NCI-H2196 treated with DMSO at 0.1 percent for 48 hours (cell line): ENCODE measurements around the gene PCBP3.
A peak's percentile ranks its signal among the peaks of the same experiment; 100 is the strongest.

Experiments
- DNase-seq: peaks from one replicate; lab custom pipeline; 2025; ENCODE audit not compliant: unreplicated experiment; lab: John Stamatoyannopoulos, UW

PCBP3 gene

DNA sequence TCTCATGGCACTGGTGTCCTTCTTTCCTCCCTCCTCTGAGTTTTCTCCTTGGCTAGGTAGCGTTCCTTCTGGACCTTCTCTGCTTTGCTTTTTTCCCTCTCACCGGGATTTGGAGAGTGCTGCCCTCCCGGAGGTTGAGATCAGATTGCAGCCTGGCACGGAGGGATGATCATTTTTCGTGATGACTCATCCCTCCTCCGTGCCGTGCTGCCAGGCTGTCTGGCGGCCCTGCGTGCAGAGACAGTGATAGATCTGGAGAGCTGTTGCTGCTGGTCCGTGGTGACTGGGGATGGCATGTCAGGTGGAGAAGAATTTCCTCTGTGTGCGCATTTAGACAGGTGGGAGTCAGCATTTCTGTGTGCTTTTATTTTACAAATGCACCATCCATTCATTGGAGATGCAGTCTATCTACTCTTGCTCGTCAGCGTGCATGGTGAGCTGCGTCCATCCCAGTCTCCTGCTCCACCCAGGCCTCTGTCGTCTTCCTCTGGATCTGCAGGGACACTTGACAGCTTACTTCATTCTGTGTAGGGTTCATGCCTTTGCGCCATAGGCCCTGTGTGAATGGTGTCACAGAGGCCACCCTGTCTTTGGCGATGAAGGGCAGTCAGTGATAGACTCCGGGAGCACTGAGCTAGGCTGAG lies 104.4 kb downstream of the PCBP3 start:
- DNase-seq: peak; percentile 70

DNA sequence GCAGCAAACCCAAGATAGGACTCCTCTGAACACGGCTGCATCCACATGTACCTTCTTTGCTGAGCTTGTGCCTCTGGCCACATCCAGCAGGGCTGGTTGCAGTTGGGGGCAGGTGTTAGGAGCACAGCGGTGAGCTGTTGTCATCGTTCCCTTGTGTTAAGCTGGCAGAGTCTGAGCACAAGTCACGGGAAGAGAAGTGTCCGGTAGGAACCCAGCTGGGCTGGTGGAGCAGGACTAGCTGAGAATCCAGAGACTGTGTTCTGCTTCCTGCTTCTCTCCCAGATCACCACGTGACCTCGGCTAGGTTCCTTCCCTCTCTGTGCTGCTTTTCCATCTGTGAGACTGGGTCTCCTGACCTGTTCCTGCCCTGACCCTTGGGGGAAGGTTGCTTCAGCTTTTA lies 105.1 kb downstream of the PCBP3 start:
- no peak for DNase-seq

DNA sequence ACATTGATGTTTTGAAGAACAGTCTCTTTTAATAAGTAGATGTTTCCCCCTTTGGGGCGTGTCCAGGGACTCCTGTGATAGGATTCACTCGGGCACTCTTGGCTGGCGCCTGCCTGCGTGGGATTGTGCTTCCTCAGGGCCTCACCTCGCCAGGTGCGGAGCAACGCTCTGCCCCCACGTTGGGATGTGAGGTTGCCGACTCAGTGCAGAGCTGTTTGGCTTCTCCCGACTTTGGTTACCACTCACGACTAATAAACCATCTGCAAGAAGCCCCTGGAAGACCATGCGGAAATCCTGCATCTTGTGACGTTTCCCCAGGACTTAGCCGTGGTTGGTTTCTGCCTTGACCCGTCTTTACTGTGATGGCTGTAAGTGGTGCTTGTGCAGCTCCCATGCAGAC lies 106.4 kb downstream of the PCBP3 start:
- DNase-seq: no peak

DNA sequence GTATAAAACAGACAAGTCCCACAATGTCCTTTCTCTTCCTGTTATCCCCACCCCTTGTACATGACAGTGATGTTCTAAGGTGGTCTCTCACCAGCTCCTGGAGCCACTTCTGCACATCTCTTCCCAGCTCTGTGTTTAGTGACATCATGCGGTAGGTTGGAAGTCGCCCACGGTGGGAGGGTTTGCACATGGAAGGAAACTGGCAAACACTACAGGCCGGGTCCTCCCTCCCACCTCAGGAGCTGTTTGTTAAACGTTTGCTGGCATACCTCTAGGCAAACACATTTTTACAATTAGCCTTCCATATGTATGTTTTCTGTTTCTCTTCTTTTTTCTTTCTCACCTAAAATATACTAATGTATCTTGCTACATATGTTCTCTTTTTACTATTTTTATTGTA lies 107.4 kb downstream of the PCBP3 start:
- no peak for DNase-seq

DNA sequence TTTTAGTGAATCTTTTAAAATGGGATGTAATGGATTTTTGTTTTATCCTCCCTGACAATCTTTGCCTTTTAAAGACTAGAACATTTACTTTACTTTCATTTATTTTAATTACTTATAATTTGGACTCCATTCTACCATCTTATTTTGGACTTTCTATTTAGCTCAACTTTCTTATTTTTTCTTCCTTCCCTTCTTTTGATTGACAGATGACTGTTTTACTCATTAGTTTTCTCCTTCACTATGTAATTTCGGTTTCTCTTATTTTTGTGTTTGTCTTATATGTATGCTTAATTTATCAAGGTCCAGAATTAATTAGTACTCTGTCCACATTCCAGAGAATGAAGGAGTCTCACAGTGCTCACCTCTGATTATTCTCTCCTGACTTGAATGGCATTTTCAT lies 109.9 kb downstream of the PCBP3 start:
- no peak for DNase-seq

DNA sequence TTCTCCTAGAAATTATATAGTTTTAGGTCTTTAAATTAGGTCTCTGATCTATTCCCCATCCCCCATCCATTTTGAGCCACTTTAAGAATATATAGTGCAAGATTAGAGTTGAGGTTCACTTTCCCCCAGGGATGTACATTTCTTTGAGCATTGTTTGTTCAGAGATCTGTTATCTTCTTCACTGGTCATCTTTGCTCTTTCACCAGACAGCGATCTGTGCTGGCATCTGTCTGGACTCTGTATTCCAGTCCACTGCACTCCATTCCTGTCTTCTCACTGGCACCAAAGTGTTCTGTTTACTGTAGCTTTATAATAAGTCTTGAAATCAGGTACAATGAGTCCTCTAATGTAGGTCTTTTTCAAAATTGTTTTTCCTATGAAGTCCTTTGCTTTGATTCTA lies 112.5 kb downstream of the PCBP3 start:
- DNase-seq: no peak

DNA sequence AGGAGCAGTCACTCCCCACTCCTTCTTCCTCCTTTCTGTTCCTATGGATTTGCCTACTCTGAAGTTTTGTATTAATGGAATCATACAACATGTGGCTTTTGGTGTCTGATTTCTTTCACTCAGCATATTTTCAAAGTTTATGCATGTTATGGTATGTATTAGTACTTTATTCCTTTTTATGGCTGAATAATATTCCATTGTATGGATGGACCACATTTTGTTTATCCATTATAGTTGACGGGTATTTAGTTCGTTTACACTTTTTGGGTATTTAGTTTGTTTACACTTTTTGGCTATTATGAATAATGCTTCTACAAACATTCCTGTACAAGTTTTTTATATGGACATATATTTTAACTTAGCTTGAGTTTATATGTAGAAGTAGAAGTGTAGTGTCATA lies 113.1 kb downstream of the PCBP3 start:
- no peak for DNase-seq

DNA sequence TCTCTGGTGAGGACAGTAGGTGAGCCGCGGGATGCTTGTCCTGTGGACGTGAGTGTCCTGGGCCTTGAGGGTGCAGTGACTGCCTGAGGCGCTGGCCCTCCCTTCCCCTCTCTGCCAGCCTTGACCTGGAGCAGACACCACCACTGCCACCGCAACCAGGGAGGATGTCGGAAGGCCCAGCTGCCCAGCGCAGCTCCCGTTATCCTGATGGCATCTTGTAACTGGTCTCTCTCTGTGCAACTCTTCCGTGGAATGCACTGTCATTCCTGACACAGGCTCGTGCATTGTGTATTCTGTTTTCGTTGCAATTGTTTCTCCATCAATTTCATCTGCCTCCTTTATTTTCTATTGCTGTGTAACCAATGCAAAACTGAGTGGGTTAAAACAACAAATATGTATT lies 118.2 kb downstream of the PCBP3 start:
- no peak for DNase-seq

DNA sequence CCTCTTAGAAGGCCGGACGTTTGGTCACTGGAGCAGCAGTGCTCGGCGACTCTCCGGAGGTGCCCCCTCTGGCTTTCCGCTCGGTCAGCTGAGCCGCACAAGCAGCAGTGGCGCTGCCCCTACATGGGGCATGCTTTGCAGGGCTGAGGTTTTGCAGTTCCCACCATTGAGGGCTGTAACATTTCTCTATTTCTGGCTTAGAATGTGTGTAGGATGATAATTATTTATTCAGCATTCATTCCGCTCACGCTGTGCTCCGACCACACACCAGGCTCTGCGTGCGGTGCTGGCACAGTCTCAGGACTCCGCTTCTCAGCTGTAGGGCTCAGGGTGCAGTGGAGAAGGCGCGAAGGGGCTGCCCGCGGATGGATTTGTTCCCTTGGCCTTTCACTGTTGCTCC lies 119.5 kb downstream of the PCBP3 start:
- DNase-seq: no peak

DNA sequence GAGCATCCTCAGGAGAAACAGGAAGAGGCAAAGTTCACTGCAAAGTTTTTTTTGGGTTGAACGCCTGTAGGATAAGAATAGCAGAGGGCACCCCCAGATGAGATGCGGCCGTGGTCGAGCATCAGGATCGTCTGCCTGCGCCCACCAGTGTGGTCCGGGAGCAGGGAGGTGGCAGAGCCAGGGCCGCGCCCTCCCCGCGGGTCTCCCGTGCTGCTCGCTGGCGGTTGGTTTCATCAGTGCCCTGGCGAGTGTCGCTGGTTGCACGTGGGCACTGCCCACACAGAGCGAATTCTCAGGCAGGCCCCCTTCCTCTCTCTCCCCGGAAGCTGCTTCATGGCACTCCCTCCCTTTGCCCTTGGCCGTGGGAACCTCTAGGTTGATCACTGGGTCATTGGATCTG lies 120.0 kb downstream of the PCBP3 start:
- DNase-seq: no peak

DNA sequence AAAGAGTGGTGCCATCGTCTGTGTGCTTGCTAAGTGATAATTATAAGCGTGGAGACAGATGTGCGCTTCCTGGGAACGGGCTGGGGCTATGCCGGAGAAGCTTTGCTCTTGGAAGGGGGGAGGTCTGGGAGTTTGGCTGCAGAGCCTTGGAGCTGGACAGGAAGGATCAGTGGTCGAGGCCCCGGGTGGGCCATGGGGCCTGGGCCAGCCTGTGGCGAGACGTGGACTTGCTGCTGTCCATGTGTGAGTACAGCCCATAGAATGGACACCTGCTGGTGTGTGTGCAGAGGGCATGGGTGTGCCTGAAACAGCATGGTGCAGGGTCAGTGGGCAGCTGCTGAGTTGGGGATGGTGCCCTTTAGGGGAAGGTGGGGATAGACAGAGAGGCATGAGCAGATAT lies 121.3 kb downstream of the PCBP3 start:
- no peak for DNase-seq

DNA sequence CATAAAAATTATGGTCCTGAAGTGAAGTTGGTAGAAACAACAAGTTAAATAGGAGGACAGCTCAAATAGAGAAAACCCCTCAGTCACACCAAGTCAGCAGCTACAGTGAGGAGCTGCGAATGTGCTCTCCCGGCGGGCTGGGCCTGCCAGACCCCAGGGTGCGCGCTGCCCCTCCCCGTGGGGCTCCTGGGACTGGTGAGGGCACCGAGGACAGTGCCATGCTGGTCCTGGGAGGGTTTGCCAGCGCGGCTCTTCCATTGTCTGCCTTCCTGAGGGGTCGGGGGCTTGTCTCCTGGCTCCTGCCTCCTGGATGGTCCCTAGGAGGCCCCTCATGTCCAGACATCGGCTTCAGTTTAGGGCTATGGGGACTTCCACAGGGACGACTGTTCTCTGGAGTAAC lies 121.8 kb downstream of the PCBP3 start:
- no peak for DNase-seq

DNA sequence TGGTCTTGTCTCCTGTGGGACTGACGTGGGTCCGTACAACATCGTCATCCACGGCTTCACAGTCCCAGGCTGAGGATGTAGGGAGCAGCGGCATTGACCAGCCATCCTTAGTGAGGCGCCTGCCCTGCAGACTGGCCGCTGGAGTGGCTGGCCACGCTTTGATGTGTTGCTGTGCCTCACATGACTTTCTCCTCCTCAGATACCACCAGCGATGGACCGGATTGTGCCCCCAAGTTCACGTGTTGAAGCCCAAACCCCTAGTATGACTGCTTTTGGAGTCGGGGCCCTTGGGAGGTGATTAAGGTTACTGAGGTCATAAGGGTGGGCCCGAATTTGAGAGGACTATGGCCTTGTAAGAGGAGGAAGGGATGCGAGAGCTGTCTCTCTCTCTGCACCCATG lies 122.5 kb downstream of the PCBP3 start:
- no peak for DNase-seq

DNA sequence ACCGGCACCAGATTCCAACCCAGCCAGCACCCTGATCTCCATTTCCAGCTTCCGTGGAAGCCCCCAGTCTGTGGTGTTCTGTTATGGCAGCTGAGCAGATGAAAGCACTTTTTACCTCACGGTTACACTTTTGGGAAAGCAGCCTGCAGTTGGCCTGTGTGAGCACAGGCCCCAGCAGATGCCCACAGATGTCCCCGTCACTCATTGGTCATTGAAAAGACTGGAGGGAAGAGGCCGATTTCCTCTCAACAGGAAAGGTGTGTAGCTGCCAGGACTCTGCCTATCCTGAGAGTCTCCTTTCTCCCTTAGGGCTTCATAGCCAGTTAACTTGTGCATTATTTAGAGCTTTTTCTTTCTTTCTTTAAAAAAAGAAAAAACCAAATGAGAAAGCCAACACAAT lies 123.0 kb downstream of the PCBP3 start:
- no peak for DNase-seq

DNA sequence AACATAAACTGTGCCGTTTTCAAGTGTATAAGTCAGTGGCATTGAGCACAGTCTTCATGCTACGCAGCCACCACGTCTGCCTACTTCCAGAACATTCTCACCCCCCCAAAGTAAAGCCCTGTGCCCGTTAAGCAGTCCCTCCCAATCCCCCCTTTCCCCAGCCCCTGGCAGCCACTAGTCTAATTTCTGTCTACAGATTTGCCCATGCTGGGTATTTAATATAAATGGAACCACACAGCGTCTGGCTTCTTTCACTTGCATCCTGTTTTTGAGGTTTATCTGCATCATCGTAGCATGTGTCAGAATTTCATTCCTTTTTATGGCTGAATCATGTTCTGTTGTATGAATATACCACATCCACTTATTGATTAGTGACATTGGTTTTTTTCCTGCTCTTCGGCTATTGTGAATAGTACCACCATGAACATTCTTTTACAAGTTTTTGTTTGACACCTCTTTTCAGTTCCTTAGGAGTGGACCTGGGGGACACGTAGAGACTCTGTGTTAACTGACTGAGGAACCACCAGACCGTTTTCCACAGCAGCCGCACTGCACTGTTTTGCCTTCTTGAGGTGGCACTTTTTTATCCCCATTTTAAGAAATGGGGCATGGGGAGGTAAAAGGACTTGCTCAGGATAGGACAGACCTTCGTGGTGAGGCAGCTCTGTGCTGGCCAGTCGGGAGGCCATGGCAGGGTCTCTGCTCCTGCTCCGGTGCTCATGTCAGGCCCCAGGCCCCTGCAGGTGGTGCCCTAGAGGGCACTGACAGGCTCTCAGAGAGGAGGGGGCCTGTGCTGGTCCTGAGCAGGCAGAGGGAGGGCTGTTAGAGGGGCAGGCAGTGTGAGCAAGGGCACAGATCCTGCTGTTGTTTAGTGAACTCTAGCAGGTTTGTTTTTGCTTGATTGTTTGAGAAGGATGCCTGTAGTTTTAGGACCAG lies 123.8 kb downstream of the PCBP3 start:
- no peak for DNase-seq

DNA sequence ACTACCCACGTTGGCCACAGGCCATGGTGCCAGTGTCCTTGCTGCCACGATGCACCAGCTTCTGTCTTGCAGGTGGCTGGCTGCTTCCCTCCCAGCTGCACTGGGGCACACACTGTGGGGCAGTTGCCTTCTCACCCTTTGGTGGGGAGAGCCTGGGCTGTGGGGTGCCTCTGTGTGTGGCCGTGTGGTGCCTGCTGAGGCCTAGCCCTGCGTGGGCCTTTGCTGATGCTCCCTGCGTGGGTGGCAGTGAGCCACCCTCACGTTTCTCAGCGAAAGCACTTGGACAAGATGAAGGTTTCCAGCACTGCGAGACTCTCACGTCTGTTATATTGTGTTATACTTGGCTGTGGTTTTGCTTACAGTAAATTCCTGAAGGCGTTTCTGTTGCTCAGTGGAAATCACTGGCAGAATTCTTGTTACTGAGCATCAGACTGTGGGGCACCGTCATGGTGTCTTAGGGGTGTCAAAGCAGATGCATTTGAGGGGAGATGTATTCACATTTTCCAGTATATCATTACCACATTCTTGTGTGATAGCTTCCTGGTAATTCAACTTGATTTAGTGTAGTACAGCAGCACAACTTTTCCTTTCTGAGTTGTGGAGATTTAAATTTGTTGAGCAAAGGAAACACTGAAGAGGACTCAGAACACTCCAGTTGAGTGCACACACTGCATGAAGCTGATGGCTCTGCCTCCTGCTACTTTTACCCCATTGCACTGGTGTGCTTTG lies 124.7 kb downstream of the PCBP3 start:
- DNase-seq: no peak

DNA sequence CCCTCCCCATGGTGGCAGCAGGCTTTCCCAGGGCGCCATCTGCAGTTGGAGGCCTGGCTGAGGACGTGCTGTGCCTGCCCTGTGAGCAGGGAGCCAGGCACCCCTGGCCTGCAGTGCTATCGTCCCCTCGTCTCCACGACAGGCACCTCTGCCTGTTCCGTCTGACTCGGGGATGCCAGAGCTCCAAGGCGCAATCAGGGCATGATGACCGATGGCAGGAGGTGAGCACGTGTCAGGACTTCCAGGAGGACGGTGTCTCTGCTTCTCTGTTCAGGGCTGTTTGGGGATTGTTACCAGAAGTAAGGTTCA lies 125.2 kb downstream of the PCBP3 start:
- no peak for DNase-seq

DNA sequence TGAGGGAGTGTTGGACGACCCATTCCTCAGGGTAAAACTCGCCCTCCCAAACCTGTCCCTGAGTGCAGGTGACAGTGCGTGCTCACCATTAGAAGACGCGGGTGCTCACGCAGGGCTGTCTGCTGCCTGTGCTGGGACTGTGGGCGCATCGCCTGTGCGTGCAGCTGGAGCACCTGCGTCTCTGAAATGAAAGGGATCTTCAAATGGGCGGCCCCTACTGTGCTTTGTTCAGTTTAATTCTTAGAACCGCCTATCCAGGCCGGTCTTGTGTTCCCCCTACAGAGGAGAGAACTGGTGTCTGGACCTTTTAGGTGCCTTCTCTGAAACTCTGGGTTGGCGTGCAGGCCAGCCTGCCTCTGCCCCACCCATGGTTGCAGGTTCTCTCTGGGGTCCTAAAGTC lies 125.8 kb downstream of the PCBP3 start:
- DNase-seq: no peak

DNA sequence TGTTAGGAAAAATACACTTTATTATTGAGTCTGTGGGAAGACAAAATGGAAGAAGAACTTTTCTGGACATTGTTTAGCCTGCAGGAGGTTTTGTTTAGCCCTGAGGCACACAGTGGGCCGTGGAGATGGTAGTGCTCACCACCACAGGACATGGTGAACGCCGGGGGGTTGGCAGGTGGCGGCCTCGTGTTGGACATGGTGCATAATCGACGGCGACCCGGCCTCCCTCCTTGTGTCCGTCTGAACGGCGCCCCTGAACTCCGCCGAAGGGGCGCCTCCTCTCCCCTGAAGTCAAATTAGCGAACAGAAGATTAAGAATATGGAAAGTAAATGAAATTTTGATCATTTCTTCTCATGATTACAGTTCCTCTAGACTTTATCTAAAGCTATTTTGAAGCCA lies 126.4 kb downstream of the PCBP3 start:
- no peak for DNase-seq

DNA sequence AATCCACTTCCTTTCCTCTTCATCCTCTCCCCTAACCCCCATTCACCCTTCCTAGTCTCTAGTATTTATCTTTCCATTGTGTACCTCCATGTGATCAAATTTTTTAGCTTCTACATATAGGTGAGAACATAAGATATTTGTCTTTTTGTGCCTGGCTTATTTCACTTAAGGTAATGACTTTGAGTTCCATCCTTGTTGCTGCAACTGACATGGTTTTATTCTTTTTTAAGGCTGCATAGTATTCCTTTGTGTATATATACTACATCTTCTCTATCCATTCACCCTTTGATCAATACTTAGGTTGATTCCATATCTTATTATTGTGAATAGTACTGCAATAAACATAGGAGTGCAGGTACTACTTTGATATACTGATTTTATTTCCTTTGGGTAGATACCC lies 128.7 kb downstream of the PCBP3 start:
- DNase-seq: no peak

DNA sequence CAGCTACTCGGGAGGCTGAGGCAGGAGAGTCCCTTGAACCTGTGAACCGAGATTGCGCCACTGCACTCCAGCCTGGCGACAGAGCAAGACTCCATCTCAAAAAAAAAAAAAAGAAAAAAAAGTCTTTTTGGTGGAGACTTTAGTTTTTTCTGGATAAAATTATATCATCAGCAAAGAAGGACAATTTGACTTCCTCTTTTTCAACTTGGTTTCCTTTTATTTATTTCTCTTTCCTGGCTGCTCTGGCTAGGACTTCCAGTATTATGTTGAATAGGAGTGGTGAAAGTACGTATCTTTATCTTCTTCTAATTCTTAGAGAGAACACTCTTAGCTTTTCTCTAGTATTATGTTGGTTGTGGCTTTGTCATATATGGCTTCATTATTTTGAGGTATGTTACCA lies 130.8 kb downstream of the PCBP3 start:
- no peak for DNase-seq

DNA sequence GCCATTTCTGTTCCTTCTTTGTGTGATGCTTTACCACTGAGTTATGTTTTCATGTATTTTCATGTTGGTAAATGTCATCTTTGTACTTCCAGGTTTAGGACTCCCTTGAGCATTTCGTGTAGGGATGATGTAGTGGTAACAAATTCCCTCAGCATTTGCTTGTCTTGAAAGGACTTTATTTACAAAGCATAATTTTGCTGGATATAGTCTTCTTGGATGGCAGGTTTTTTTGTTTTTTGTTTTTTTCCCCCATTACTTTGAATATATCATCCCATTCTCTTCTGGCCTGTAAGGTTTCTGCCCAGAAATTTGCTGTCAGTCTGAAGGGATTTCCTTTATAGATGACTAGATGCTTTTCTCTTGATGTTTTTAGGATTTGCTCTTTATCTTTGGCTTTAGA lies 133.4 kb downstream of the PCBP3 start:
- no peak for DNase-seq
